Mucosa of stomach (tissue), 1 donor: ENCODE measurements around the gene DNMBP.
"Not testable (repeated sequence)": the region's sequence is repeated elsewhere in the genome, so short reads cannot be mapped to it uniquely, and the experiment has no call there.

Source experiments
- H3K27me3 ChIP-seq: one replicate; pipeline ENCODE4 v1.7.0; 2013; ENCODE audit warnings: mild to moderate bottlenecking, low read length; ENCODE audit not compliant: control insufficient read depth, insufficient read depth
- H3K36me3 ChIP-seq: one replicate; pipeline ENCODE4 v1.7.0; 2013; ENCODE audit warnings: low read length; ENCODE audit not compliant: control insufficient read depth, insufficient read depth
- H3K4me1 ChIP-seq: one replicate; pipeline ENCODE4 v1.7.0; 2013; ENCODE audit warnings: mild to moderate bottlenecking, low read length; ENCODE audit not compliant: control insufficient read depth, insufficient read depth
- H3K4me3 ChIP-seq: one replicate; pipeline ENCODE4 v1.7.0; 2013; ENCODE audit warnings: low read length
- H3K9ac ChIP-seq: one replicate; pipeline ENCODE4 v1.7.0; 2013; ENCODE audit warnings: mild to moderate bottlenecking, low read length, moderate library complexity
- H3K9me3 ChIP-seq: one replicate; pipeline ENCODE4 v1.7.0; 2013; ENCODE audit warnings: mild to moderate bottlenecking, low read length, moderate library complexity; ENCODE audit not compliant: control insufficient read depth
- donor health status: Pancreatic carcinoma.

Gene DNMBP

GRCh38 chr10:99976886-99977665, 32.7 kb downstream of the DNMBP start:
- Histone ChIP-seq H3K4me1 (peaks cover 8% of the 10 kb centered on the region), H3K9me3 (no peaks in the 10 kb centered on the region), H3K9ac (no peak overlapping the region), H3K4me3 (no peak overlapping the region), H3K36me3 (no peaks in the 10 kb centered on the region), H3K27me3 (no peaks in the 10 kb centered on the region)

GRCh38 chr10:99975942-99976809, 33.6 kb downstream of the DNMBP start:
- H3K27me3 ChIP-seq: no peaks in the 10 kb centered on the region
- no peaks in the 10 kb centered on the region for H3K9me3 ChIP-seq
- no peaks in the 10 kb centered on the region for H3K36me3 ChIP-seq
- no peak overlapping the region for H3K4me3 ChIP-seq
- no peak overlapping the region for H3K9ac ChIP-seq
- no peaks in the 10 kb centered on the region for H3K4me1 ChIP-seq

DNA sequence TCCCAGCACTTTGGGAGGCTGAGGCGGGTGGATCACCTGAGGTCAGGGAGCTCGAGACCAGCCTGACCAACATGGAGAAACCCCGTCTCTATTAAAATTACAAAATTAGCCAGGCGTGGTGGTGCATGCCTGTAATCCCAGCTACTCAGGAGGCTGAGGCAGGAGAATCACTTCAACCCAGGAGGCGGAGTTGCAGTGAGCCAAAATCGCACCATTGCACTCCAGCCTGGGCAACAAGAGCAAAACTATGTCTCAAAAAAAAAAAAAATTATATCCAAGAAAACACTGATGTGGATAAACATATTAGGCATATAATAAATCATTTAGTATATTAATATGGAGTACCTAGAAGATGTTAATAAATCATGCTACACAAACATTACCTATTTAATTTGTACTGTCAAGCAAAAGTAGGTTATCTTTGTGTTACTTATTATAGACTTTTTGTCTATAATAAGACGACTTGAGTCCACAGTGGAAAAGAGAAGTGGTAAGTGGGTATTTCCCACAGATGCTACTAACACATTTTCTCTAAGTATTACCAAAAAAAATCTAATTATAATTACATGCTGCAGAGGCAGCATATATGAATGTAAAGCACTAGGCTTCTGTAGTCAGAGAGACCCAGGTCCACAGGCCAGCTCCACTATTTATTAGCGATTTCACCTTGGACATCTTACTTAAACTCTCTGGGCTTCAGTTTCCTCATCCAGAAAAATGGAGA, 34.5 kb downstream of the DNMBP start:
- Histone ChIP-seq H3K4me3 (no peak overlapping the region), H3K4me1 (no peaks in the 10 kb centered on the region), H3K9ac (no peak overlapping the region), H3K36me3 (no peaks in the 10 kb centered on the region), H3K27me3 (no peaks in the 10 kb centered on the region), H3K9me3 (no peaks in the 10 kb centered on the region)

GRCh38 chr10:99973190-99973589, 36.6 kb downstream of the DNMBP start:
- Histone ChIP-seq H3K9ac (no peak overlapping the region), H3K27me3 (no peaks in the 10 kb centered on the region), H3K4me3 (no peak overlapping the region), H3K4me1 (no peaks in the 10 kb centered on the region), H3K36me3 (no peaks in the 10 kb centered on the region), H3K9me3 (no peaks in the 10 kb centered on the region)

DNA sequence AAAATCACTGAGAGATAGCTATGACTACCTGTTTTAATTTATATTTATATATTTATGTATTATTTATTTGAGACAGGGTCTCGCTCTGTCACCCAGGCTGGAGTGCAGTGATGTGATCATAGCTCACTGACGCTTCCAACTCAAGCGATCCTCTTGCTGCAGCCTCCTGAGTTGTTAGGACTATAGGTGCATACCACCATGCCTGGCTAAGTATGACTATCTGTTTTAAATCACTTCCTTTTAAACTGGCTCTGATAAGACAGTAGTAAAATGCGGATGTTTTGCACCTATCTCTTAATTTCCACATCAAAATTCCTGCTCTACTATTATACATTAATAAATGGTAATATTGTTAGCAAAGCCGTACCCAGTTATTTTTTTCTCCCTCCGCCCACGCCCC, 41.8 kb downstream of the DNMBP start:
- Histone ChIP-seq H3K36me3 (no peaks in the 10 kb centered on the region), H3K4me3 (no peak overlapping the region), H3K9ac (no peak overlapping the region), H3K4me1 (no peaks in the 10 kb centered on the region), H3K27me3 (no peaks in the 10 kb centered on the region), H3K9me3 (no peaks in the 10 kb centered on the region)

DNA sequence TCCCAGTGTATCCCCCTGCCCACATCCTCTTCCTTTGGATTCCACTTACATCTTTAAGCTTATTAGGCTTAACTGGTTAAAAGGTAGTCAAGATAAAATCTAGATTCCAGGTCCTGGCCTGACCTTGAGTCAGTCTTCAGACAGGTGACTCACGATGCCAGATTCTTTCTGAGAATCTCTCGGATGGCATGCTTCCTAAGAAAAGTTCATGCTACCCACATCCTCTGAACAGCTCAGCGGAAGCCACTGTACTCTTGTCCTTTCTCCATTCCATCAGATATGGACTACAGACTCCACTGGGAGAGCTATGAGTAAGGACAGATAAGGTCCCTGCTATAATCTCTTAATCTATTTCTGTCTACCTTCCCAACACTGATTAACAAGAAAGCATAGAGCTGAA, 43.4 kb downstream of the DNMBP start:
- no peaks in the 10 kb centered on the region for H3K36me3 ChIP-seq

DNA sequence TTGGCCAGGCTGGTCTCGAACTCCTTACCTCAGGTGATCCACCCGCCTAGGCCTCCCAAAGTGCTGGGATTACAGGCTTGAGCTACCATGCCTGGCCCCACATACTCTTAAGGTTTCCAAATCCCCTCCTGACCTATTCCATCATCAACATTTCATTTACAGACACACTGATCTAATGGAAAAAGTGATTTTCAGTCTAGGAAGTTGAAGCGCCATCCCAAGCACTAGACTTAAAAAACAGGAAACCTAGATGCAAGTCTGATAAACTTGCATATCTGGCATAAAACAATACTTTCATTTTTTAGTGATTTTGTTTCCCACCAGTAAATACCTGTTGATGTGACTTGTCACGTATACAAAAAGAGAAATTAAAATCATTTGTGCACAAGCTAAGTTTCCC, 44.0 kb downstream of the DNMBP start:
- Histone ChIP-seq H3K36me3 (no peaks in the 10 kb centered on the region), H3K4me1 (no peaks in the 10 kb centered on the region), H3K9me3 (no peaks in the 10 kb centered on the region), H3K27me3 (no peaks in the 10 kb centered on the region), H3K4me3 (no peak overlapping the region), H3K9ac (no peak overlapping the region)

More for the DNA sequence above, 43.4 kb downstream of the DNMBP start:
- Histone ChIP-seq H3K27me3 (no peaks in the 10 kb centered on the region), H3K4me1 (no peaks in the 10 kb centered on the region), H3K9ac (no peak overlapping the region), H3K4me3 (no peak overlapping the region), H3K9me3 (no peaks in the 10 kb centered on the region)

- H3K36me3 ChIP-seq: no peaks in the 10 kb centered on the region
- H3K9me3 ChIP-seq: no peaks in the 10 kb centered on the region
- no peaks in the 10 kb centered on the region for H3K27me3 ChIP-seq
- H3K9ac ChIP-seq: no peak overlapping the region
- no peaks in the 10 kb centered on the region for H3K4me1 ChIP-seq
- no peak overlapping the region for H3K4me3 ChIP-seq
Observed at GRCh38 chr10:99964791-99965190, 45.0 kb downstream of the DNMBP start.

DNA sequence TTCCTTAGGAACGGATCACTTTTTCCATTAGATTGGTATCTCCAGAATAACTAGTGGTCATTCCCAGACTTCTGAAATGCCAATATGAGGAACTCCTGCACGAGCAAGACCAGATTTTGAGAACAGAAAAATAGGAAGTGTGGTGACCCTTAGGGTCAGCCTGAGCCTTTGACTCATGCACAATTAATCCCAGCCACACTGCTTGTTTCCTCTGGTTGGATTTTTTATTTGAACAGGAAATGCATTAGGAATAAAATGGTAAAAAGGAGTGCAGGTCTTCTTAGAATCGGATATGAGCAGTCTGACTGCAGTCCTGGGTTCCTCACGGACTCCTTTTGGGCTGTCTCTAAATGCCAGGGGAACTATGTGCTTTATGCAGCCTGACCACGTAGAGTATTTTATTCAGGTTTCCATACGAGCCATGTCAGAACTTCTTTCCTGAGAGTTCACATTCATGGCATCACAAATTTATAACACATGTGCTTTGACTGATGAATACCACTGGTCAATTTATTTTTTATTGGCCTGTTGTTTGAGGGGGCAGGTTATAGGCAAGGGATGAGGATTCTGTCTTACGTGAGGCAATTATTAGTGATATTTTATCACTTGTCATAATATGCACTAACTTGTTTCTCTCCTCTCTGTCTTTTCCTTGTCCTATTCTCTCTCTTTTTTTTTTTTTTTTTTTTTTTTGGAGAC, 46.1 kb downstream of the DNMBP start:
- H3K27me3 ChIP-seq, H3K36me3 ChIP-seq, H3K9me3 ChIP-seq, H3K4me1 ChIP-seq, H3K4me3 ChIP-seq, H3K9ac ChIP-seq: not testable (repeated sequence)

DNA sequence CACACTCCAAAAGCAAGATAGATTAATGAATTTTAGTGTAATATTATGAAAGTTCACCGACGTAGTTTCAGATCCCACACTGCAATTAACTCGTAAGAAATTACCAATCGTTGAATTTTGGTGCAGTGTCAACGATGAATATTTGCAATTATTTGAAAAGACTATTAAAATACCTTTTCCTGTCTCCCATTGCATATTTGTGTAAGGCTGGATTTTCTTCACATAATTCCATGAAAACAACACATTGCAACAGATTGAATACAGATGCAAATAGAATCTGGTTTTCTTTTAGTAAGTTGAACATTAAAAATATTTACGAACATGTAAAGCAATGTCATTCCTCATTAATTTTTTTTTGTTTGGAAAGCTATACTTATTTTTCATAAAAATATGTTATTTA, 50.9 kb downstream of the DNMBP start:
- no peaks in the 10 kb centered on the region for H3K9me3 ChIP-seq
- H3K4me3 ChIP-seq: no peak overlapping the region
- H3K9ac ChIP-seq: no peak overlapping the region
- no peaks in the 10 kb centered on the region for H3K4me1 ChIP-seq
- no peaks in the 10 kb centered on the region for H3K27me3 ChIP-seq
- no peaks in the 10 kb centered on the region for H3K36me3 ChIP-seq

- Histone ChIP-seq H3K9me3 (no peaks in the 10 kb centered on the region), H3K36me3 (no peaks in the 10 kb centered on the region), H3K4me3 (no peak overlapping the region), H3K27me3 (no peaks in the 10 kb centered on the region), H3K9ac (no peak overlapping the region), H3K4me1 (no peaks in the 10 kb centered on the region)
Observed at GRCh38 chr10:99958302-99958701, 51.4 kb downstream of the DNMBP start.
